Stomach (tissue), 4 donors: ENCODE data around the gene MAST2.

ENCODE experiments used
- POLR2A ChIP-seq, 4 donors: fragments of 450-650 bp; IDR thresholded peaks; one replicate each; pipeline ENCODE4 v1.6.1; 2016; ENCODE audit warnings: antibody characterized with exemption in 4 of 4, control low read depth in 2 of 4, mild to moderate bottlenecking in 1 of 4, moderate library complexity in 1 of 4
- POLR2AphosphoS5 ChIP-seq, 3 donors: sonication (generic); formaldehyde crosslinking; IDR thresholded peaks; one replicate each; pipeline ENCODE4 v1.6.1; 2016; ENCODE audit warnings: antibody characterized with exemption in 3 of 3
- TF ChIP-seq, protein P1 (sequence below), 7 experiments: fragments of 450-650 bp in 4 of 7; fragments of 200-600 bp in 3 of 7; sonication (generic) in 3 of 7; IDR thresholded peaks; one replicate each; pipeline ENCODE4 v1.5.1; 2016 to 2019; ENCODE audit warnings: antibody characterized with exemption in 7 of 7, control low read depth in 2 of 7, mild to moderate bottlenecking in 1 of 7

DNA sequence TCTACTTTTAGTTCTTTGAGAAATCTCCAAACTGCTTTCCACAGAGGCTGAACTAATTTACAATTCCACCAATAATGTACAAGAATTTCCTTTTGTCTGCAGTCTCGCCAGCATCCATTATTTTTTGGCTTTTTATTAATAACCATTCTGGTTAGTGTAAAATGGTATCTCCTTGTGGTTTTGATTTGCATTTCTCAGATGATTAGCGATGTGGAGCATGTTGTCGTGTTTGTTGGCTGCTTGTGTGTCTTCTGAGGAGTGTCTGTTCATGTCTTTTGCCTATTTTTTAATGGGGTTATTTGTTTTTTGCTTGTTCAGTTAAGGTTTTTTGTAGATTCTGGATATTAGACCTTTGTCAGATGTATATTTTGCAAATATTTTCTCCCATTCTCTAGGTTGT, 131.5 kb downstream of the MAST2 start:
- TF ChIP-seq, protein P1, sequence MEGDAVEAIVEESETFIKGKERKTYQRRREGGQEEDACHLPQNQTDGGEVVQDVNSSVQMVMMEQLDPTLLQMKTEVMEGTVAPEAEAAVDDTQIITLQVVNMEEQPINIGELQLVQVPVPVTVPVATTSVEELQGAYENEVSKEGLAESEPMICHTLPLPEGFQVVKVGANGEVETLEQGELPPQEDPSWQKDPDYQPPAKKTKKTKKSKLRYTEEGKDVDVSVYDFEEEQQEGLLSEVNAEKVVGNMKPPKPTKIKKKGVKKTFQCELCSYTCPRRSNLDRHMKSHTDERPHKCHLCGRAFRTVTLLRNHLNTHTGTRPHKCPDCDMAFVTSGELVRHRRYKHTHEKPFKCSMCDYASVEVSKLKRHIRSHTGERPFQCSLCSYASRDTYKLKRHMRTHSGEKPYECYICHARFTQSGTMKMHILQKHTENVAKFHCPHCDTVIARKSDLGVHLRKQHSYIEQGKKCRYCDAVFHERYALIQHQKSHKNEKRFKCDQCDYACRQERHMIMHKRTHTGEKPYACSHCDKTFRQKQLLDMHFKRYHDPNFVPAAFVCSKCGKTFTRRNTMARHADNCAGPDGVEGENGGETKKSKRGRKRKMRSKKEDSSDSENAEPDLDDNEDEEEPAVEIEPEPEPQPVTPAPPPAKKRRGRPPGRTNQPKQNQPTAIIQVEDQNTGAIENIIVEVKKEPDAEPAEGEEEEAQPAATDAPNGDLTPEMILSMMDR (IDR thresholded peaks at IDR 0.05): no peak
- no peak for TF ChIP-seq POLR2A (IDR thresholded peaks at IDR 0.05)
- no peak for TF ChIP-seq POLR2AphosphoS5 (IDR thresholded peaks at IDR 0.05)
